AG08395 (cell line): Measurements from ENCODE around the gene C1orf167.
A peak's percentile ranks its signal among the peaks of the same experiment; 100 is the strongest.
"Not testable (repeated sequence)": the region's sequence is repeated elsewhere in the genome, so short reads cannot be mapped to it uniquely, and the experiment has no call there.

Experiments
- DNase-seq: peaks from one replicate; pipeline ENCODE4 v3.0.0; 2012; ENCODE audit warnings: mixed read lengths, low spot score

The C1orf167 gene

DNA sequence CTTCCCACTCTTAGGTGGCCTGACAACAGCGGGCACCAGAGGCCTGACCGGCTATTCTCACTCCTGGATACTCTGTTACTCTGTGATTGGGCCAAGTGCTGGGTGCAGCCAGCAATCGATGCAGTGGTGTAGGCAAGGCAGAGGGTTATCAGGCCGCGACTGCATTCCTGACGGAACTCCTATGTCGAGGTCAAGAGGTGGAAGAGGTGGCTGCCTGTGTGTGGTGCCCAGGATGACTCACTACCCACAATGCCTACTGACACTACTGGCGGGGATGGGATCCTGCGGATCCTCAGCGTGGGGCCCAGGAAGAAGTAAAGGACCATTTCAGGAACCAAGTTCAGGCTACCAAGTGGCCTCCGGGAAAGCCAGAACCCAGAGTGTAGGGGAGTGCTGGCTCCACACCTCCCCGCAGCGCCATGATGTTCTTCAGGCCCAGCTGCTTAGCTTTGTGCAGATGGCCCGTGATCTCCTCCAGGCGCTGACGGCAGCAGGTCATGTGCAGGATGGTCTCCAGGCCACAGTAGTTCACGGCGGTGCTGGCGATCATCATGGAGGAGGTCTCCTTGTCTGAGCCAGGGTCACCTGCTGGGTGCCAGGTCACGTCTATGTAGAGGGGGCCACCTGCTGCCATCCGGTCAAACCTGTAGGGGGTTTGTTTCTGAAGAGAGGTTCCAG lies 38.9 kb downstream of the C1orf167 start:
- no peak for DNase-seq

DNA sequence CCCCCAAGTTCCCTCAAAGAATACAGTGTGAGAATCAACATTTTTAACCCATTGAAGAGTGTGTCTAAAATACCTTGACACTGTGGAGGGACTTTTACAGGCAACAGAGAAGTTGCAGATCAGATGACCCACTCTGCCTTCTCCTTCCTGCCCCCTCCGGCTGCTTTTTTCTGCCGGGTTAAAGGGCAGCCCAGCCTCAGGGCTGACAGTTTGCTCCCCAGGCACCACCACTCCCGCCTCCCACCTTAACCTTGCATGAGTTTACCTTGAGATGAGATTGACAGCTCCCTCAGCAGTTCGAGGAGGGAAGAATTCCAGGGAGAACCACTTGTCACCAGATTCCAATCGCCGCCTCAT lies 40.6 kb downstream of the C1orf167 start:
- peak; percentile 19 for DNase-seq

DNA sequence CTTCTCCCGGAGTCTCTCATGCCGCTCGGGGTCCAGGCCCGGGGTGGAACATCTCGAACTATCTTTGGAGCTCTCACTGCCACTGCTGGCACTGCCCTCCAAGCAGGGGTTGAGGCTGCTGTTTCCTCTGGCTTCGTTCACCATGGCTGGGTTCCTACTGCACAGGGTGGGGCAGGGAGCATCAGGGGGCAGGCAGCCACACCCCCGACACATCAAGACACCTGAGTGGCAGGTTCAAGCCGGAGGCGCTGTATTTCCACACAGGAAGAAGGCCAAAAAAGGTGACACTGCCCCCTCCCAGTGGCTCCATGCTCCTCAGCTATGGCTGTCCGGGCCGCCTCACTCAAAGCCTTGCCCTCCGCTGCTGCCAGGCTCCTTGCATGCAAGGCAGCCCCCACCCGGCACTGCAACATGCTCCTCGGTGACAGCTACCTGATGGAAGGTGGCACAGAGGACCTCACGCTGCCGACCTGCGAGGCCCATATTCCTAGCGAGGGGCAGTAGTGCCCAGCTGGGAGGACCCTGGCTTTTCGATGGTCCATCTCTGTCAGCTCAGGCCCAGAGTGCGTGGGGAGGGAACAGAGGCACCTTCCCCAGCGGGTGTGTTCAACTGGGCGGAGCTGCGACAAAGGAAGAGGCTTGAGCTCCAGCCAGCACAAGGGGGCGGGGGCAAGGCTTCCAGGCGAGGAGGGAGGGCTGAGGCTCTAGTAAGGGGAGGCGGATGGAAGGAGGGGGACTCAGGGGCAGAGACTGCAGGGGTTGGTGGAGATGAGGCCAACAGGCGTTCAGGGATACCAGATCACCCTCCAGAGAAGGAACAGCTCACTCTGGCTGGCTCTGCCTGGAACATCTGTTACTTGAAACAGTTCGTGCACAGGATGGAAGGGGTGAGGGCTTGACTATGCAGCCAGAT lies 41.2 kb downstream of the C1orf167 start:
- DNase-seq = peak; percentile 91

DNA sequence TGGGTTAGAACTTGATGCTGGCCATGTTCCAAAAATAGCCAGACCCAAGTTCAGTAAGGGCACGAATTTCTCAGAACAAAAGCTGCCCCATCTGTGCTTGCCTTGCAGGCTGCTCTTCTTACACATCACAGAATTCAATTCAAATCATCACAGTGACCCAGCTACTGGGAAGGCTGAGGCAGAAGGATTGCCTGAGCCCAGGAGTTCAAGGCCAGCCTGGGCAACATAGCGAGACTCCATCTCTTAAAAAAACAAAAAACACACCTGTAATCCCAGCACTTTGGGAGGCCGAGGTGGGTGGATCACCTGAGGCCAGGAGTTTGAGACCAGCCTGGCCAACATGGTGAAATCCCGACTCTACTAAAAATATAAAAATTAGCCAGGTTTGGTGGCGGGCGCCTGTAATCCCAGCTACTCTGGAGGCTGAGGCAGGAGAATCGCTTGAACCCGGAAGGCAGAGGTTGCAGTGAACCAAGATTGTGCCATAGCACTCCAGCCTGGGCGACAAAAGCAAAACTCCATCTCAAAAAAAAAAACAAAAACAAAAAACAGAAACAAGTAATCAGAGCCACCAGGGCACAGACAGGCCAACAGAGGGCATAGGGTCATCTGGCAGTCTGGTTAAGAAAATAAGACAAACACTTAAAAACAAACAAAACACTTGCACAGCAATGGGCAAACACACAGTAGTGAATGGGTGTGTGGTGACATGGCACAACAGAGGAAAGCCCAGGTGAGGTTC lies 42.1 kb downstream of the C1orf167 start:
- DNase-seq = not testable (repeated sequence)

DNA sequence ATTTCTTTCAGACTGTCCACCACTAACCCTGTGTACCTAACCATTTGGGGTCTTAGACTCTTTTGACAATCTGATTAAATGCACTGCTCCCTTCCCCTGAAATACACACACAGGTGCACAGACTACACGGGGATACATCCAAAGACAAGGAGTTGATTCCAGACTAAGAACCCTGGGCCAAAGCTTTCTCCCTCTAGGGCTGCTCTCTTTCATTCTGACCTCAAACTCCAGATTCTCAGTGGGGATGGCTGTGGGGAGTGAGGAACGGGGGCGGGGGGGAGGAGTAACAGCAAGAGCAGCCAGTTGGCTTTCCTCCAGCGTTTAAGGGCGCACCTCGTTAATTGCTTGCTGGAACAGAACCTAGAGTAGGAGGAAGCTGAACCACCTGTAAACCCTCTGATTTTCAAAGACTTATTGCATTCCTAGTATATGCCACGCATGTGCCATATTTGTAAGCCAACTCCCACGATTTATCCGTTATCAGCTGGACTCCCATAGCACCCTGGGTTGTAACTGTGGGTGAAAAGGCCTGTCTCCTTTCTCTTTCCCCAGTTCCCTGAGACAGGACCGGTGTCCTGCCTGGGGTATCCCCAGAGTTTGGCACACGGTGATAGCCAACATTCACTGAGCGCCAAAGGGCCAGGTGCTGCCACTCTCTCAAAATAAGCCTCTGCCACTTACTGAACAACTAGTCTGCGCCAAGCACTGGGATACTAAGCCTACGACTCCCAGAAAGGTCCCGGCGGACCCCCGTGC lies 42.9 kb downstream of the C1orf167 start:
- no peak for DNase-seq

DNA sequence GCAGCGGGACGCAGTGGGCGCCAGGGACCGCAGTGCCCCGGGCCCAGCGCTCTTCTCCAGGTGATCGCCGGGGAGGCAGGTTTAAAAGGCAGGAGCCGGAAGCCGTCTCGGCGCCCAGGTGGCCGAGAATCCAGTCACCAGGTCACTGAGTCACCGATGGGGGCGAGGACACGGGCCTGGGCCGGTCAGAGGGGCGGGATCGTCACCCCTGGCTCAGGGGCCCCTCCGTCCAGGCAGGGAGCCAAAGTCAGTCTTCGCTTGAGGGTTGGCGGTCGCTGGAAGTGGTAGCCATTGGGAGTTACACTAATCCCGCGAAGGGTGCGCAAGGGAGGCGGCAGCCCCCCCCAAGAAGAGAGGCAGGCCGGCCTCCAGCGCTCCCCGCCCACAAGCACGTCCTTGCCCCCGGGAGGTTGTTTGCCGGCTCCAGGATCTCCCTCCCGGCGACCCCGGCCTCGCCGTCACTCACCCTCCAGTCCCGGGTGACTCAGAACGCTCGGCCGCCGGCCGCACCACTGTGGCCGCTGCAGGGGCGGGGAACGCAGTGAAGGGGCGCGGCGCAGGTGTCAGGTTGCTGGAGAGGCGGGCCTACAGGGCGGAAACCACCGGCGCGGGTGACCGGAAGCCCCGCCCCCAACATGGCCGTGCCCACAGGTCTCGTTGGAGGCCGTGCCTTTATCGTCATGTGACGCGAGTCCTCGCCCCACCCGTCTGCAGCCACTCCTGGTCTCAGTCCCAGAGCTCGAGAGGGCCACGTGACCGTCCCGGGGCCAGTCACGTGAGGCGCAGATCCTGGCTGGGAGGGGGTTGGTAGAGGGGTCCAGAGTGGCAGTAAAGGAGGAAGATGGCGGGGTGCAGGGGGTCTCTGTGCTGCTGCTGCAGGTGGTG lies 43.7 kb downstream of the C1orf167 start, which contains the start of the genes CLCN6 and MTHFR:
CLCN6 (plus strand) TSS at position 770 of the 885 bp plus-strand sequence; CDS start at position 842, 72 bp downstream.
MTHFR (minus strand) TSS at position 543 of the 885 bp plus-strand sequence. CDS start 2,848 bp downstream, outside the sequence.
- peak; percentile 98 for DNase-seq

DNA sequence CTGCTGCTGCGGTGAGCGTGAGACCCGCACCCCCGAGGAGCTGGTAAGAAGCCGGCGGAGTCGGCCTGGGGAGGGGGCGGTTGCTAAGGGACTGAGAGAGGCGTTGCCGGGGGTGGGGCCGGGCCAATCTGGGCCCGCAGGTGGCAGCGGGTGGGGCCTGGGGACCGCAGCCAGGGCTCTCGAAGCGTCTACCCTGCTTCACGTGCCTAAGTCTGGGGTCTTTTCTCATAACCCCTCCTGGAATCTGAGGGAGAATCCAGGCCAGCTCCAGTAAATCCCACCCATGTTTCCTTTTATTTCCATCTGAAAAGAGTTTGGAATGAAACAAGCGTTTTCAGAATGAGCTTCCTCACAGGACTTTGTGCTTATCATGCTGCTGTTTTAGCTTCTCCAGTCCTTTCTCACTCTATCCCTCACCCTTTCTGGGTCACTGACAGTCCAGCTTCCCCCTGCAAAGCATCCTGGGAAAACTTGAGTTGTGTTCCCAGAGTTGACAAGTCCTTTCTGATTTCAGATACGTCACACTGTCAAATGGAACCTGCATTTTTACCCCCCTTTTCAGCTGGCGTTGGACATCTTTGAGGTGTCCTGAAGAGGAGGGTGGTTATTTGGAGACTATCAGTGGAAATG lies 44.4 kb downstream of the C1orf167 start:
- peak; percentile 41 for DNase-seq

DNA sequence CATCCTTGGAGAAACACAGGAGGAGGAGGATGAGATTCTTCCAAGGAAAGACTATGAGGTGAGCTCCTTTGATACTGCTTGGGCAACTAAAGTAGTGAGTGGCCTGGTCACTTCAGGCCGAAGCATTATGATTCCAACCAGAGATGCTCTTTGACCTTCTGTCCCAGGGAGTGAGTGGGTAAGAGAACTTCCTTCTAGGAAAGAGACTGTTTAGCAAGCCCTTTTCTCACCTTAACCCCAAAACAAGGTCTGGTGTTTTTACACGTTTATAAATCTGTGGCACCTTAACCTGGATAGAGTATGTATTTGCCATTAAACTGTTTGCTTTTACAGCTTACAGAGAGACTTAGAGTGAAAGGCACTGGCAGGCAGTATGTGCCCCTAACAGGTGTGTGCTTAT lies 45.1 kb downstream of the C1orf167 start:
- DNase-seq = no peak

DNA sequence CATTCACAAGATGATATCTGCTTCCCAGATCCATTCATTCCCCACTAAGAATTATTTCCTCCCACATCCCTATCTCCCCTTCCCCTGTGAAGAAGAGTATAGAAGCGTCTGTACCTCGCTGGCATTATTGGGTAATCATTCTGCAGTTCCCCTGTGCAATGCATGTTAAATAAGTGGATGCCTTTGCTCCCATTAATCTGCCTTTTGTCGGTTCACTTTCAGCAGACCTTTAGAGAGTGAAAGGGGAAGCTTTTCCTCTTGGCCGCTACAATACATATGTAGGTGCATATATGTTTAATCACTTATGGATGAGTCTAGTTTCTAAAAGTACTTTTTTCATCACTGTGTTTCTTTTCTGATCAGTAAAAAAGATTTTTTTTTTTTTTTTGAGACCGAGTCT lies 51.0 kb downstream of the C1orf167 start:
- no peak for DNase-seq

DNA sequence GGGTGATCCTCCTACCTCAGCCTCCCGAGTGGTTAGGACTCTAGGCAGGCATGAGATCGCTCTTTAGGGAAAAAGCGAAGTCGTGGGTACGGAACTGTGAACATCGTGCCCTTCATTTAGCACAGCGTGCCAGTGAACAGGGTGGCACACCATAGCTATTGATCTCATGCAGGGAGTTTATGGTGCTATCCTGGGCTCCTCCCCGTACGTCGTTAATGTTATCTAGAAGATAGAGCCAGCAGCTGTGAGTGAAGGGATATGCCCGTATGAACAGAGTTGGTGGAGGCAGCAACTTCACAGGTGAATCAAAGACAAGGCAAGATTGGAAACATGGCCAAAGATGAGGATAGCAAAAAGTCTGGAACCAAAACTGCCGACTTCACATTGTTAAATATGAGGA lies 55.2 kb downstream of the C1orf167 start:
- DNase-seq = no peak

DNA sequence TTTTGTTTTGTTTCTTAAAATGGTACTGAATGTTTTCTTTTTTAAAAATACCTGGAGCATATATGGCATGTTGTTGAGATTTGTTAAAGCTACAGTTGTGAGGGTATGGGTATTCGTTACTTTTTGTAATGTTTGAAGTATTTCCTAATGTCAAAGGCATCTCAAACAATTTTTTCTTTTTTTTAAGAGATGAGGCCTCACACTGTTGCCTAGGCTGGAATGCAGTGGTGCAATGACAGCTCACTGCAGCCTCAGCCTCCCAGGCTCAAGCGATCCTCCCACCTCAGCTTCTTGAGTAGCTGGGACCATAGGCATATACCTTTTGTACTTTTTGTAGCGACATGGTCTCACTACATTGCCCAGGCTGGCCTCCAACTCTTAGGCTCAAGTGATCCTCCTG lies 60.1 kb downstream of the C1orf167 start:
- DNase-seq = no peak

DNA sequence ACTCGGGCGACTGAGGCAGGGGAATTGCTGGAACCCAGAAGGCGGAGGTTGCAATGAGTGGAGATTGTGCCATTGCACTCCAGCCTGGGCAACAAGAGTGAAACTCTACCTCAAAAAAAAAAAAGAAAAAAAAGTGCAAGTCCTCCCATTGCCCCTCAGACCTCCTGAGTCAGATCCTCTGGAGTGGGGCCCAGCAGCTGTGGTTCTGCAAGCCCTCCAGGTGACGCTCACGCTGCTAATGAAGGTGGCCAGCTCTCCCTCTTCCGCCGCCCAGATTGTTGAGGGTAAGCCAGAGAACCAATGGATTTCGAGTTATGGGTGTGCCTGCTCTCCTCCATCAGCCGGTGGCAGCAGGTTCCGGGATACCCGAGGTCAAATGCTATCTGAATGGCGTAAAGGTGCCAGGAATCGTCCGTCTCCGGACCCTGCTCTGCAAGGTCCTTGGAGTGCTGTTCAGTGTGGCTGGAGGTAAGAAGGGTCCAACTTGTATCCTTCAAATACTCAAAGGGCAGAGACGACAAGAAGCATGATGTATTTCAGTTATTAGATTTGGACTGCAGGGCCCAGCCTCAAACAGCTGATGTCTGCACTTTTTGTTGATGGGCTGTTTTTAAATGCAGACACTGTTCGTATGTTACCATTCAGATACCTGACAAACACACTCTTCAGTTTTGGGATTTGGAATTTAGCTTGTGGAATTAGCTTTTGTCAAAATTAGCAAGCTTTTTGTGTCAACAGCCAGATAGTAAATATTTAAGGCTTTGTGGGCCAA lies 61.6 kb downstream of the C1orf167 start:
- DNase-seq = no peak

DNA sequence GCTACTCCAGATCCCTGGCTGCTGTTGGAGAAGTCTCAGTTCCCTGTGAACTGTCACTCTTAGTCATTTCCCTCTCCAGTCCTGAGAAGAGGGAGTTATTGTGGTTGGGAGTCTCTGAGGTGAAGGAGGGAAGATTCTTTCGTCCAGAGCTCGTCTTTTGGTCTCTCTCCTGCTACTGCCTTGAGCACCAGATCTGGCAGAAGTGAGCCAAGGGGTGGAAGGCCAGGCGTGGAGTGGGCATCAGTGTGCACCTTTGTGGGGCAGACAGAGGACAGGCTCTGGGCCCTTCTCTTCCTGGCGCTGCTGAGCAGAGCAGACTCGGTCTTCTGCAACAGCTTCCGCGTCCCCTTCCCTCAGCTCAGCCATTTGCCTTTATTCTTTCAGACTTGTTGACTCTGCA lies 63.1 kb downstream of the C1orf167 start:
- no peak for DNase-seq

DNA sequence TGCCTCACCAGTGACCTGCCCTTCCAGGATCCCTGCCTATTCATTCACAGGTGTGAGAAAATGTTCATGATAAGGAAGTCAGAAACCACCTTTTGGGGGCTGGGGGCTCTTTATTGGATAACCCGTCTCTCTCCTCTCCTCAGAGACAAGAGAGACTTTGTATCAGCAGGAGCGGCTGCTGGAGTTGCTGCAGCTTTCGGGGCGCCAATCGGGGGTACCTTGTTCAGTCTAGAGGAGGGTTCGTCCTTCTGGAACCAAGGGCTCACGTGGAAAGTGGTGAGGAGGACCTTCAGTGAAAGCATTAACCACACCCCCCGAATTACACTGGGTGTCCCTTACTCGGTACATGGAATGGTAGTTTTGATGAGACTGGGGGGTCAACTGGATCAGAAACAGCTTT lies 65.0 kb downstream of the C1orf167 start:
- DNase-seq = no peak

DNA sequence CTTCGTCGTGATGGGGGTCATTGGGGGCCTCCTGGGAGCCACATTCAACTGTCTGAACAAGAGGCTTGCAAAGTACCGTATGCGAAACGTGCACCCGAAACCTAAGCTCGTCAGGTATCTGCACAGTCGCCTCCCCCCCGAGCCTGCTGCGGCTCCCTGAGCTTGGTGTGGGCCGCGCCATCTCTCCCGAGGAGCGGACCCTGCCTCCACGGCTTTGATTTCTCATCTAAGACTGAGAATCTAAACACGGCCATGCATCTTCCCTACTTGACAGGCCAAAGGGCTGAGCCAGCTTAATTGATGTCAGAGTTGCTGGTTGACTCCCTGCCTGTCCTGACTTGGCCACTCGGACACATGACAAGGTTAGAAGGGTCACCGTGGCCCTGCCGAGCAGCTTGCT lies 66.5 kb downstream of the C1orf167 start:
- DNase-seq = no peak

DNA sequence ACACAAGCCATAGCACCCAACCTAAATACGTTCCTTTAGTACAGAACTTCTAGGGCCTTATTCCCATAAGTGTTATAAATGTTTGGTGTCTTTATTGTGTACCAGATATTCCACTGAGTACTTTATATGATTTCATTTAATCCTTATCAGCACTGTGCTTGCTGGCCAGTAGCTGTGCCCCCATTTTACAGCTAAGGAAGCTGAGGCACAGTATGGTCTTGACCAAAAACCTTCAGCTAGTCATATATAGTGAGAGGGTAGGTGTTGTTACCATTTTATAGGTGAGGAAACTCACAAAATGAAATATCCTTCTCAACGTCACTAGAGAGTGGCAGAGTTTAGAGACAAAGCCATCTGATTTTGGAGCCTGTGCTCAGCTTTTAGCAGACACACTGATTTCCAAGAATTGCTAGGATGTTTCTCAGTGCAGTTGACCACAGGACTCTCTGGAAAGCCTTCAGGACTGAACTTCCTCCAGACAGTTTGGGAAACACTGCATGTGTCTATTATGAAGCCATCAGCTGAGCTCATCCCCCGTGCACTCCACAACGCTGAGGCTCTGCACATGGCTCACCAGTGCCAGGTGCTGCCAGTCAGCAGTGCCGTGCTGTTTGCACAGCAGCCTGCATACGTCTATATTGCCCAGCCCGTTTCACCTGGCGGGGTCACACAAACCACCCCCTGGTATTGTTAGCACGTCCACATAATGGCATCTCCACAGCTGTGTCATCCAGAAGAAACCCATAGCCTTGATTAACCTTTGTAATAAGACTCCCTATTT lies 70.1 kb downstream of the C1orf167 start:
- DNase-seq = no peak

DNA sequence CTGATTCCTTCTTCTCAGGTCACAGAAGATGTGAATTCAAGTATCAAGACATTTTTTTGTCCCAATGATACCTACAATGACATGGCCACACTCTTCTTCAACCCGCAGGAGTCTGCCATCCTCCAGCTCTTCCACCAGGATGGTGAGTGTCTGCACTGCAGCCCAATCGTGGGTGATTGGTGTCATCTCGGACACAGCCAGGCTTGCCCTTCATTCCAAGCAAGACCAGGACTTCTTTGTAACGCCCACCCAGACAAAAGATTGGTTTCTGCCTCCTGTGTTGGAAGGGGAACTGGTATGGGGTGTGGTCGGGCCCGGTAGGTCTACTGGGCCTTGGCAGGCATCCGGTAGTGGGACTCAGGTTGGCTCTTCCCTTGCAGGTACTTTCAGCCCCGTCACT lies 71.5 kb downstream of the C1orf167 start:
- DNase-seq = no peak

DNA sequence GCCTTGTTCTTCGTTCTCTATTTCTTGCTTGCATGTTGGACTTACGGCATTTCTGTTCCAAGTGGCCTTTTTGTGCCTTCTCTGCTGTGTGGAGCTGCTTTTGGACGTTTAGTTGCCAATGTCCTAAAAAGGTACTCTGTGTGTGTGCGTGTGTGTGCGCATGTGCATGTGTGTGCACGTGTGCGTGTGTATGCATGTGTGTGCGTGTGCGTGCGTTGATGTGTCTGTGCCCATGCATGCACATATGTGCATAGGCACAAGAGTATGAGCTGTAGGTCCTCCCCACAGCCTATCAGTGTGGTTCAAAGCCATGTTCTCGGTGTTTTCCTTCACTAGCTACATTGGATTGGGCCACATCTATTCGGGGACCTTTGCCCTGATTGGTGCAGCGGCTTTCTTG lies 71.9 kb downstream of the C1orf167 start:
- no peak for DNase-seq
